Loucy (cell line): ENCODE results near the gene FAM151A.

Experiments used
- H2AFZ ChIP-seq: fragments of 200-600 bp; sonication (generic); 2 replicates; pipeline ENCODE4 v1.6.0; 2016; ENCODE audit warnings: antibody characterized with exemption, mild to moderate bottlenecking, low read length, moderate library complexity
- H3F3A ChIP-seq: fragments of 200-600 bp; 2 replicates; pipeline ENCODE4 v1.6.0; 2016; ENCODE audit warnings: antibody characterized with exemption, low read depth, mild to moderate bottlenecking
- H3K27me3 ChIP-seq: fragments of 200-600 bp; sonication (generic); 2 replicates; pipeline ENCODE4 v1.6.1; 2014; ENCODE audit warnings: low read length, mild to moderate bottlenecking; ENCODE audit not compliant: insufficient read depth, poor library complexity, severe bottlenecking
- H3K36me3 ChIP-seq: fragments of 200-600 bp; sonication (generic); 2 replicates; pipeline ENCODE4 v1.6.1; 2016; ENCODE audit warnings: low read length; ENCODE audit not compliant: insufficient read depth
- H3K4me1 ChIP-seq: fragments of 200-600 bp; sonication (generic); 2 replicates; pipeline ENCODE4 v1.5.1; 2014; ENCODE audit warnings: low read length, mild to moderate bottlenecking; ENCODE audit not compliant: insufficient read depth, poor library complexity, severe bottlenecking
- H3K4me2 ChIP-seq: fragments of 200-600 bp; sonication (generic); 2 replicates; pipeline ENCODE4 v1.6.0; 2014; ENCODE audit warnings: antibody characterized with exemption, low read length, low read depth, mild to moderate bottlenecking; ENCODE audit not compliant: poor library complexity, severe bottlenecking
- H3K4me3 ChIP-seq: fragments of 200-600 bp; sonication (generic); 2 replicates; pipeline ENCODE4 v1.5.1; 2014; ENCODE audit warnings: low read length, mild to moderate bottlenecking, mixed read lengths; ENCODE audit not compliant: poor library complexity, severe bottlenecking
- H3K79me2 ChIP-seq: fragments of 200-600 bp; sonication (generic); 2 replicates; pipeline ENCODE4 v1.6.1; 2014; ENCODE audit warnings: low read length; ENCODE audit not compliant: insufficient read depth
- H3K9ac ChIP-seq: fragments of 200-600 bp; sonication (generic); 2 replicates; pipeline ENCODE4 v1.6.0; 2014; ENCODE audit warnings: mild to moderate bottlenecking, low read depth, low read length, moderate library complexity; ENCODE audit not compliant: poor library complexity, severe bottlenecking
- H3K9me2 ChIP-seq: fragments of 200-600 bp; sonication (generic); replicated peaks from 2 replicates; pipeline ENCODE4 v1.6.1; 2016; ENCODE audit warnings: low read depth, low read length, mixed read lengths
- H3K9me3 ChIP-seq: fragments of 200-600 bp; sonication (generic); 2 replicates; pipeline ENCODE4 v1.6.1; 2014; ENCODE audit warnings: mild to moderate bottlenecking, antibody characterized with exemption, low read length, low read depth; ENCODE audit not compliant: insufficient read depth
- H4K20me1 ChIP-seq: fragments of 200-600 bp; sonication (generic); 2 replicates; pipeline ENCODE4 v1.6.0; 2014; ENCODE audit warnings: antibody characterized with exemption, low read length, mild to moderate bottlenecking; ENCODE audit not compliant: insufficient read depth, poor library complexity, severe bottlenecking
- EZH2phosphoT487 ChIP-seq: fragments of 200-600 bp; IDR thresholded peaks from 2 replicates; pipeline ENCODE4 v1.6.1; 2018; ENCODE audit warnings: antibody characterized with exemption, mild to moderate bottlenecking, moderate library complexity, borderline replicate concordance
- TF ChIP-seq, protein P1 (sequence below): fragments of 200-600 bp; sonication (generic); conservative IDR thresholded peaks from 2 replicates; pipeline ENCODE4 v1.5.1; 2014; ENCODE audit warnings: mild to moderate bottlenecking, antibody characterized with exemption, low read length

Gene FAM151A

DNA sequence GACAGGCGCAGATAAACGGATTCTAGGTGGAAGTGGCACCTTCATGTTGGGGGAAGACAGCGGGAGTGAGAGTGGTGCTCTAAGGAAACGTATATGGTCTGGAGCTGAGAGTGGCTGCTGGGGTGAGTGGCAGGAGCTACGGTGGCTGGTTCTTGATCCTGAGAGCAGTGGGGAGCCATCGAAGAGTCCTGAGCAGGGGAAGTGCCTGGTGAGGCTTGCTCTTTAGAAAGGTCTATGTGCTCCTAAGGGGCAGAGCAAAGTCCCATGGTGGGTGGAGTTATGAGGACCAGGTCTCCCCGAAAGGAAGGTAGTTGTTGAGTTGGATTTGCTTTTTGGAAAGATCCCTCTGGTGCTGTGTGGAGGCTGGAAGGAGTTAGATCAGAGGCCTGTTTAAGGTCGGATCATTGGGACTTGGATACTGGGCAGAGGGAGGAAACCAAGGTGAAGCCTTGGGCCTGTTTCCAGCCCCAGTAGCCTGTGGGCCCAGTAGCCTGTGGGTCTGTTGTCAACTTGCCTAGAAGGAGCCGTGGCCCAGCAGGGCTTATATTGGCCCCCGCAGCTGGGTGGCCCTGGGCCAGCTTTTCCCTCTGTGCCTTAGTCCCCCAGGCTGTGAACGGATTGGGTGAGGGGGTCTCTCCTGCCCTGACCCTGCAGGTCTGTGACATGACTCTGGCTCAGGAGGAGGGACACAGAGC is 42.3 kb downstream of the FAM151A start:
- Histone ChIP-seq H3K79me2 (no peaks in the 10 kb centered on the region), H3K36me3 (no peaks in the 10 kb centered on the region), H2AFZ (no peak overlapping the region), H3F3A (no peaks in the 10 kb centered on the region), H4K20me1 (no peaks in the 10 kb centered on the region), H3K9me2 (no peaks in the 10 kb centered on the region), H3K4me2 (no peak overlapping the region), H3K9ac (no peak overlapping the region), H3K4me1 (peaks cover 13% of the 10 kb centered on the region), H3K4me3 (no peak overlapping the region), H3K9me3 (no peaks in the 10 kb centered on the region), H3K27me3 (no peaks in the 10 kb centered on the region)
- TF ChIP-seq, protein P1, sequence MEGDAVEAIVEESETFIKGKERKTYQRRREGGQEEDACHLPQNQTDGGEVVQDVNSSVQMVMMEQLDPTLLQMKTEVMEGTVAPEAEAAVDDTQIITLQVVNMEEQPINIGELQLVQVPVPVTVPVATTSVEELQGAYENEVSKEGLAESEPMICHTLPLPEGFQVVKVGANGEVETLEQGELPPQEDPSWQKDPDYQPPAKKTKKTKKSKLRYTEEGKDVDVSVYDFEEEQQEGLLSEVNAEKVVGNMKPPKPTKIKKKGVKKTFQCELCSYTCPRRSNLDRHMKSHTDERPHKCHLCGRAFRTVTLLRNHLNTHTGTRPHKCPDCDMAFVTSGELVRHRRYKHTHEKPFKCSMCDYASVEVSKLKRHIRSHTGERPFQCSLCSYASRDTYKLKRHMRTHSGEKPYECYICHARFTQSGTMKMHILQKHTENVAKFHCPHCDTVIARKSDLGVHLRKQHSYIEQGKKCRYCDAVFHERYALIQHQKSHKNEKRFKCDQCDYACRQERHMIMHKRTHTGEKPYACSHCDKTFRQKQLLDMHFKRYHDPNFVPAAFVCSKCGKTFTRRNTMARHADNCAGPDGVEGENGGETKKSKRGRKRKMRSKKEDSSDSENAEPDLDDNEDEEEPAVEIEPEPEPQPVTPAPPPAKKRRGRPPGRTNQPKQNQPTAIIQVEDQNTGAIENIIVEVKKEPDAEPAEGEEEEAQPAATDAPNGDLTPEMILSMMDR: no peak
- no peak for TF ChIP-seq EZH2phosphoT487

- H3K9ac ChIP-seq: no peak overlapping the region
- H3K4me3 ChIP-seq: no peak overlapping the region
Measured at GRCh38 chr1:54579337-54579781, 44.0 kb downstream of the FAM151A start.

DNA sequence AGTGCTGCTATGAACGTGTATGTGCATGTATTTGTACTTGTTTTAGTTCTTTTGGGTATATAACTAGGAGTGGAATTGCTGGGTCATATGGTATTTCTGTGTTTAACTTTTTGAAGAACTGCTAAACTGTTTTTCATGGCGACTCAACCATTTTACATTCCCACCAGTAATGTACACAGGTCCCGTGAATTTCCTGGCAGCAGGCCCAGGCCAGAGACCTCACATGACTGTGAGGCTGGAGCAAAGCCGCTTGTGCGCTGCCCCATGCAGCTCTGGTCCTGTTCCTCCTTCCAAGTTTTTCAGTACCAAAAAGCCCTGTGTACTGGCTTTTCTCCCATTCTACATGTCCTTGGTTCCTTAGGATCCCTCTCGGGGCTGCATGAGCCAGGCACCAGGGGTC is 45.7 kb downstream of the FAM151A start:
- no peak for TF ChIP-seq EZH2phosphoT487
- TF ChIP-seq, protein P1: no peak
- Histone ChIP-seq H3K27me3 (no peaks in the 10 kb centered on the region), H3K4me2 (no peak overlapping the region), H3F3A (no peaks in the 10 kb centered on the region), H3K9me3 (no peaks in the 10 kb centered on the region), H4K20me1 (no peaks in the 10 kb centered on the region), H2AFZ (no peak overlapping the region), H3K79me2 (no peaks in the 10 kb centered on the region), H3K9me2 (no peaks in the 10 kb centered on the region), H3K4me1 (peaks cover 40% of the 10 kb centered on the region), H3K9ac (no peak overlapping the region), H3K36me3 (no peaks in the 10 kb centered on the region), H3K4me3 (no peak overlapping the region)

More at GRCh38 chr1:54579337-54579781, 44.0 kb downstream of the FAM151A start:
- no peak overlapping the region for H2AFZ ChIP-seq
- H3K9me2 ChIP-seq: no peaks in the 10 kb centered on the region
- no peaks in the 10 kb centered on the region for H4K20me1 ChIP-seq
- no peaks in the 10 kb centered on the region for H3K79me2 ChIP-seq
- peaks cover 29% of the 10 kb centered on the region for H3K4me1 ChIP-seq
- H3K4me2 ChIP-seq: no peak overlapping the region
- H3K36me3 ChIP-seq: no peaks in the 10 kb centered on the region
- H3K9me3 ChIP-seq: no peaks in the 10 kb centered on the region
- H3K27me3 ChIP-seq: no peaks in the 10 kb centered on the region
- TF ChIP-seq EZH2phosphoT487: no peak
- TF ChIP-seq, protein P1: no peak
- no peaks in the 10 kb centered on the region for H3F3A ChIP-seq
